Mammary epithelial cell (primary cell): Measurements from ENCODE around the gene FGF10.

Source experiments
- CTCF ChIP-seq, 2 donors: IDR thresholded peaks in 1 of 2; conservative IDR thresholded peaks in 1 of 2; 2 replicates each; pipeline ENCODE4 v1.5.1; 2011 to 2012; ENCODE audit warnings: inconsistent platforms in 2 of 2, low read length in 2 of 2, mild to moderate bottlenecking in 2 of 2, control low read depth in 1 of 2, low read depth in 1 of 2; ENCODE audit not compliant: insufficient read depth in 1 of 2; ENCODE audit errors: extremely low read depth in 1 of 2
- EZH2 ChIP-seq: IDR thresholded peaks from 2 replicates; pipeline ENCODE4 v1.6.1; 2012; ENCODE audit warnings: low read length, inconsistent platforms, borderline replicate concordance

- TF ChIP-seq CTCF (conservative IDR thresholded peaks at IDR 0.05 in 1 of 2, IDR thresholded peaks at IDR 0.05 in 1 of 2; ENCODE audit: extremely low read depth in 1 of 2, insufficient read depth in 1 of 2, low read depth in 1 of 2, low read length in 2 of 2) (no peak), EZH2 (no peak)
Measured at GRCh38 chr5:44312374-44312773, 76.8 kb downstream of the FGF10 start.
